Lung (tissue), 12 donors: ENCODE measurements around the gene FOXP1. TPM values are rescaled to one million over a fixed set of nuclear protein-coding genes. Genes with fewer than 3 reads are reported as not detected.

ENCODE experiments used
- ATAC-seq: fragments of 200-7000 bp; cut with Tn5 transposase; one replicate; pipeline ENCODE4 v1.9.1; 2020; ENCODE audit warnings: moderate number of reproducible peaks; ENCODE audit not compliant: insufficient read depth, low FRiP score
- DNase-seq, 3 donors: peaks; one replicate each; pipeline ENCODE4 v3.0.0-alpha.2; 2013 to 2017
- H3K27ac ChIP-seq, 2 donors: one replicate each; pipeline ENCODE4 v1.5.1; 2013; ENCODE audit warnings: mild to moderate bottlenecking in 2 of 2, moderate library complexity in 2 of 2, control low read depth in 1 of 2, inconsistent platforms in 1 of 2, low read depth in 1 of 2, low read length in 1 of 2
- H3K27me3 ChIP-seq, 3 donors: one replicate each; pipeline ENCODE4 v1.5.1; 2013; ENCODE audit warnings: low read length in 2 of 3; ENCODE audit not compliant: control insufficient read depth in 3 of 3, insufficient read depth in 3 of 3
- H3K36me3 ChIP-seq, 4 donors: one replicate each; pipeline ENCODE4 v1.5.1; 2013; ENCODE audit warnings: low read length in 4 of 4, mild to moderate bottlenecking in 1 of 4, moderate library complexity in 1 of 4; ENCODE audit not compliant: control insufficient read depth in 4 of 4, insufficient read depth in 4 of 4
- H3K4me1 ChIP-seq, 5 donors: one replicate each; pipeline ENCODE4 v1.5.1; 2013; ENCODE audit warnings: low read length in 5 of 5, mild to moderate bottlenecking in 2 of 5, moderate library complexity in 1 of 5; ENCODE audit not compliant: control insufficient read depth in 5 of 5, insufficient read depth in 5 of 5
- H3K4me3 ChIP-seq: one replicate; pipeline ENCODE4 v1.5.1; 2013; ENCODE audit warnings: mild to moderate bottlenecking, control low read depth, moderate library complexity
- H3K9ac ChIP-seq, 2 donors: one replicate each; pipeline ENCODE4 v1.5.1; 2013; ENCODE audit warnings: low read length in 2 of 2, control low read depth in 1 of 2; ENCODE audit not compliant: insufficient read depth in 1 of 2
- H3K9me3 ChIP-seq, 4 donors: one replicate each; pipeline ENCODE4 v1.5.1; 2013; ENCODE audit warnings: low read length in 3 of 4, mild to moderate bottlenecking in 1 of 4, moderate library complexity in 1 of 4; ENCODE audit not compliant: control insufficient read depth in 4 of 4, insufficient read depth in 3 of 4
- WGBS, 2 donors: extraction: QIAGEN DNeasy Blood & Tissue Kit; methylation state at CpG; one replicate each; pipeline ENCODE4 v1.1.7; 2013; 5-methylcytosine and 5-hydroxymethylcytosine counted together
- polyA plus RNA-seq, 2 donors: library from polyadenylated mRNA; stranded (reverse); fragments of 200-250 nt; gene quantifications; one replicate each; pipeline ENCODE4 v1.2.1, GENCODE V29; 2013
- total RNA-seq, 2 donors: library from RNA; depleted of rRNA in 1 of 2; stranded (reverse); fragments of >200 nt in 1 of 2; gene quantifications; one replicate each; pipeline ENCODE4 v1.2.1, GENCODE V29; 2014 to 2021
- TF ChIP-seq, protein P1 (sequence below): IDR thresholded peaks from 2 replicates; pipeline ENCODE4 v1.5.1; 2012; ENCODE audit warnings: mild to moderate bottlenecking; ENCODE audit errors: control extremely low read depth, extremely low read depth
- donor health status: control.
- donor health status: control.
- donor health status: Bipolar disorder and iron deficiency.
- donor health status: healthy.
- donor health status: DM: yes; HTN: yes; CAD: no.

The FOXP1 gene
- total and polyA plus RNA-seq, 4 donors, result 13.8 to 287 (median 73.9) TPM

DNA sequence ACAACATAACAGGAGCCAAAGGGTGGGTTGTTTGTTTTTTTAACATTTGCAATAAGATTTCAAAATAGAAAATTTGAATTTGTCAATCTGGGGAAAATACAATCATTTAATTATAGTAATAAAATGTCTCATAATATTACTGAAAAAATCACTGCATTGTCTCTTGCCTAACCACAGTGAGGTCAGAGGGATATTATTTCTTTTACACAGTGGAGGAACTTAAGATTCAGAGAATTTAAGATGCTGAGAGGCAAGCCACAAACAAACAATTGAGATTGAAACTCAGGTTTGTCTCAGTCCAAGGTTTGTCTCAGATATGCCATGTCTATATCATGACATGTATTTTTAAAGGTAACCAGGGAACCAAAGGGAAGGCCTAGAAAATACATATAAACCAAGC is 428.7 kb downstream of the FOXP1 start:
- H3K27ac ChIP-seq, result no peak overlapping the region
- H3K9ac ChIP-seq, result no peak overlapping the region
- ATAC-seq (no peak), DNase-seq (no peak)
- H3K4me3 ChIP-seq, result no peak overlapping the region
- no peaks in the 10 kb centered on the region for H3K9me3 ChIP-seq
- H3K4me1 ChIP-seq, result peaks cover 0 to 8% (median 0%) of the 10 kb centered on the region in 5 donors
- TF ChIP-seq, protein P1, sequence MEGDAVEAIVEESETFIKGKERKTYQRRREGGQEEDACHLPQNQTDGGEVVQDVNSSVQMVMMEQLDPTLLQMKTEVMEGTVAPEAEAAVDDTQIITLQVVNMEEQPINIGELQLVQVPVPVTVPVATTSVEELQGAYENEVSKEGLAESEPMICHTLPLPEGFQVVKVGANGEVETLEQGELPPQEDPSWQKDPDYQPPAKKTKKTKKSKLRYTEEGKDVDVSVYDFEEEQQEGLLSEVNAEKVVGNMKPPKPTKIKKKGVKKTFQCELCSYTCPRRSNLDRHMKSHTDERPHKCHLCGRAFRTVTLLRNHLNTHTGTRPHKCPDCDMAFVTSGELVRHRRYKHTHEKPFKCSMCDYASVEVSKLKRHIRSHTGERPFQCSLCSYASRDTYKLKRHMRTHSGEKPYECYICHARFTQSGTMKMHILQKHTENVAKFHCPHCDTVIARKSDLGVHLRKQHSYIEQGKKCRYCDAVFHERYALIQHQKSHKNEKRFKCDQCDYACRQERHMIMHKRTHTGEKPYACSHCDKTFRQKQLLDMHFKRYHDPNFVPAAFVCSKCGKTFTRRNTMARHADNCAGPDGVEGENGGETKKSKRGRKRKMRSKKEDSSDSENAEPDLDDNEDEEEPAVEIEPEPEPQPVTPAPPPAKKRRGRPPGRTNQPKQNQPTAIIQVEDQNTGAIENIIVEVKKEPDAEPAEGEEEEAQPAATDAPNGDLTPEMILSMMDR, result no peak
- no peaks in the 10 kb centered on the region for H3K27me3 ChIP-seq
- no peaks in the 10 kb centered on the region for H3K36me3 ChIP-seq

DNA sequence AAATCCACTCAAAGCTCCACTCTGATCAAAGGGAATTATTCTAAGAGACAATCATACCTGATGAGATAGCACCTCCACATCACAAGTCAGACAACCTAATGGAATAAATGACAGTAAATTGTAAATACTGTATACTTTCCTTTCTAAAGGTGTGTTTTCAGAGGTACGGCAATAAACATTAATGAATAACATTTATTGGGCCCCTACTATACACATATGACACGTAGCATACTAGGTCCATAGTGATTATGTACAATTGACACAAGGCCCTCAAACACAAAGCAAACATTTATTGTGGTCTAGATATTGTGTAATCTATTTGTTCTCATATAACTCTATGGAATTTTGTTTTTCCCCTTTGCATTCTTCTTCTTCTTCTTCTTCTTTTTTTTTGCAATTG is 429.8 kb downstream of the FOXP1 start:
- 79 to 88% methylated on average over 2 of the region's 2 CpGs for WGBS, 2 donors
- no peaks in the 10 kb centered on the region for H3K9me3 ChIP-seq
- peaks cover 0 to 8% (median 0%) of the 10 kb centered on the region in 5 donors for H3K4me1 ChIP-seq
- H3K9ac ChIP-seq, result no peak overlapping the region
- H3K4me3 ChIP-seq, result no peak overlapping the region
- ATAC-seq, result no peak
- H3K36me3 ChIP-seq, result no peaks in the 10 kb centered on the region
- no peak for DNase-seq
- H3K27me3 ChIP-seq, result no peaks in the 10 kb centered on the region
- H3K27ac ChIP-seq, result no peak overlapping the region
- TF ChIP-seq, protein P1, result no peak

DNA sequence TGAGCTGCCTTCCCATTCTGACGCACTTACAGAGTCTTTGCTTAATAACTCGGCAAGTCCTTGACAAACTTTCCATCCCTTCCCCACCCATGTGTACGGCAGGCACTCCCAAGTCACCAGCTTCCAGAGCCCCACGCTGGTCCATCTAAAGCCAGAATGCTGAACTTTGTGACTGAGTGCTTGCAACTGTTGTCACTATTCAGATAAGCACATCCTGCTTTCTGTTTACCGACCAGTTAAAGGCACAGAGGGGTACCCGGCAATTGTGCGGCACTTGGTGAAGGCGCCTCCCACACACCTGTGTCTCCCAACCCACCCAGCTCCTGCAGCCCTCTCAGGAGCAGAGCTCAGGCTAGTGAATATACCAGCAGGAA is 430.6 kb downstream of the FOXP1 start:
- no peak overlapping the region for H3K9ac ChIP-seq
- ATAC-seq, result no peak
- H3K9me3 ChIP-seq, result no peaks in the 10 kb centered on the region
- H3K36me3 ChIP-seq, result no peaks in the 10 kb centered on the region
- TF ChIP-seq, protein P1, result no peak
- H3K4me3 ChIP-seq, result no peak overlapping the region
- no peak overlapping the region for H3K27ac ChIP-seq
- DNase-seq, result no peak
- H3K4me1 ChIP-seq, result peaks cover 0 to 8% (median 0%) of the 10 kb centered on the region in 5 donors
- 88 to 91% methylated on average over 8 of the region's 8 CpGs for WGBS, 2 donors
- no peaks in the 10 kb centered on the region for H3K27me3 ChIP-seq
